NCI-H1092 treated with DMSO at 0.1 percent for 48 hours (cell line): ENCODE data around the gene MAD2L2.

ENCODE experiments used
- DNase-seq: peaks from one replicate; lab custom pipeline; 2025; lab: John Stamatoyannopoulos, UW

Gene MAD2L2

GRCh38 chr1:11653101-11653860 is 27.7 kb downstream of the MAD2L2 start:
- no peak for DNase-seq

- no peak for DNase-seq
Measured at GRCh38 chr1:11652203-11652780, 28.7 kb downstream of the MAD2L2 start.

- DNase-seq, result no peak
Measured at GRCh38 chr1:11651017-11651416, 29.9 kb downstream of the MAD2L2 start.

GRCh38 chr1:11650331-11650991 is 30.5 kb downstream of the MAD2L2 start:
- DNase-seq, result peak; percentile 84

GRCh38 chr1:11649624-11650330 is 31.2 kb downstream of the MAD2L2 start:
- no peak for DNase-seq

- DNase-seq, result no peak
Measured at GRCh38 chr1:11649237-11649623, 31.7 kb downstream of the MAD2L2 start.

GRCh38 chr1:11648732-11649158 is 32.2 kb downstream of the MAD2L2 start:
- DNase-seq, result no peak

GRCh38 chr1:11648039-11648438 is 32.9 kb downstream of the MAD2L2 start:
- DNase-seq, result no peak

GRCh38 chr1:11647333-11647732 is 33.6 kb downstream of the MAD2L2 start:
- DNase-seq, result no peak

GRCh38 chr1:11646317-11646716 is 34.6 kb downstream of the MAD2L2 start:
- DNase-seq, result no peak

GRCh38 chr1:11645670-11646265 is 35.2 kb downstream of the MAD2L2 start:
- peak; percentile 86 for DNase-seq

GRCh38 chr1:11645270-11645669 is 35.7 kb downstream of the MAD2L2 start:
- no peak for DNase-seq

GRCh38 chr1:11643782-11644181 is 37.2 kb downstream of the MAD2L2 start:
- no peak for DNase-seq

GRCh38 chr1:11642418-11643017 is 38.4 kb downstream of the MAD2L2 start:
- peak; percentile 79 for DNase-seq

- no peak for DNase-seq
Measured at GRCh38 chr1:11641776-11642305, 39.1 kb downstream of the MAD2L2 start.

GRCh38 chr1:11640944-11641343 is 40.0 kb downstream of the MAD2L2 start:
- no peak for DNase-seq

GRCh38 chr1:11640101-11640500 is 40.8 kb downstream of the MAD2L2 start:
- no peak for DNase-seq

GRCh38 chr1:11639372-11639771 is 41.6 kb downstream of the MAD2L2 start:
- no peak for DNase-seq

- no peak for DNase-seq
Measured at GRCh38 chr1:11638121-11638520, 42.8 kb downstream of the MAD2L2 start.

- peak; percentile 35 for DNase-seq
Measured at GRCh38 chr1:11634365-11635192, 46.4 kb downstream of the MAD2L2 start.
